Stimulated activated CD4-positive, alpha-beta T cell treated with anti-CD3 and anti-CD28 coated beads, Interleukin-2, amount 100 ng/mL, for 48 hours (primary cell): ENCODE results near the gene AFTPH.

Experiments
- DNase-seq, 2 donors: peaks; one replicate each; pipeline ENCODE4 v3.0.0-alpha.2; 2020

AFTPH gene

DNA sequence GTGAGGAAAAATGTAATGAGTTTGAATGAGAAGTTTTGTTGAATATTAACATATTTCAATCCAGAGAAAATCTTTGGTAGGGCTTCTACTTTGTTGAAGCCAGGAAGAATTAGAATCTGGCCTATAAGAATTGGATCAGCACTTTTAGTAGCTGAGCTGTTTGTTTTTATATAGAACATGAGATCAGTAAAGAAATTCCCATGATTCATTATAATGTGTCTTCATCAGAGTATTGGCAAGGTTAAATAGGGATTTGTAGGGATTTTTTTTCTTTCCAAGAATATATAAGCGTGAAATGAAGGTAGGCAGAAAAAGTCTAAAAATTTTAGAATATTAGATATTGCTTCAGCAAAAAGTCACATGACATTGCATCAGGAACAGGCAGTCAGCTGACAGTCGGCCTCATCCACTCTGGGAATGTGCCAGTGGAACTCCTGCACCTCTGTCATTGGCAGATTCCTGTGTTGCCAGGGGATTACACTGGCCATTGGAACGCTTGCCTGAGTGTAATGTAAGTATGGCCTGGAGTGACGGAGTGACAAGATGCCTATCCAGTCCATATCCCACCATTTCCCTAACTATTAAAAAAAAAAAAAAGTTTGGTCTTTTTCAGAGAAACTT lies 69.0 kb downstream of the AFTPH start:
- DNase-seq: no peak

- DNase-seq: no peak
Observed at GRCh38 chr2:64594226-64594989, 70.3 kb downstream of the AFTPH start.

GRCh38 chr2:64595397-64596176 lies 71.5 kb downstream of the AFTPH start:
- DNase-seq: no peak

- DNase-seq: no peak
Observed at GRCh38 chr2:64598226-64598625, 74.1 kb downstream of the AFTPH start.

DNA sequence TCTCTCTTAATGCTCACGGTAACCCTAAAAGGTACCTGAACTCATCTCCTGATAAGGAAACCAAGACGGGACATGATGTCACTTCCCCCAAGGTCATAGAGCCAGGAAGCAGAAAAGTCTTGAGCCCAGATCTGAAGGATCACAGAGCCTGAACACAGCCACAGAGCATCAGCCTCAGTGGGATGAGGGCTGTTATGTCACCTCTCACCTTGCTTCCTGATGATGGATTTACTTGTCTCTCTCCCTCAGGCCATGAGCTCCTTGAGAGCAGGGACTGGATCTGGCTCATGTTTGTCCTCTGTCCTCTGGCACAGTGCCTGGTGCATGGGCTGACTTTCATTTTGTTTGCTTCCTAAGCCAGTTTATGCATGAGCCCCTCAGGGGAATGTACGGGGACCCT lies 75.3 kb downstream of the AFTPH start:
- no peak for DNase-seq

- DNase-seq: no peak
Observed at GRCh38 chr2:64601034-64601754, 77.1 kb downstream of the AFTPH start.

- DNase-seq: no peak
Observed at GRCh38 chr2:64601785-64602391, 77.8 kb downstream of the AFTPH start.

DNA sequence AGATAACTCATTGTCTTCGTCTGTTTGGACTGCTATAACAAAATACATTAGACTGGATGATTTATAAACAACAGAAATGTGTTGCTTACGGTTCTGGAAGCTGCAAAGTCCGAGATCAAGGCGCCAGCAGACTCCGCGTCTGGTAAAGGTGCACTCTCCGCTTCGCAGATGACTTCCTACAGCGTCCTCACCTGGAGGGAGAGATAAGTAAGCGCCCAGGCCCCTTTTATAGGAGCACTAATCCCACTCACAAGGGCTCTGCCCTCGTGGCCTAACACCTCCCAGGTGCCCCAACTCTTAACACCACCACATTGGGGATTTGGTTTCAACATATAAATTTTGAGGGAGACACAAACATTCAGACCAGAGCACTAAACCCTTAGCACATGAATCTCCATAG lies 78.3 kb downstream of the AFTPH start:
- DNase-seq: no peak

GRCh38 chr2:64604155-64604554 lies 80.0 kb downstream of the AFTPH start:
- DNase-seq: no peak

- no peak for DNase-seq
Observed at GRCh38 chr2:64605026-64605471, 80.9 kb downstream of the AFTPH start.

- no peak for DNase-seq
Observed at GRCh38 chr2:64605991-64606478, 81.9 kb downstream of the AFTPH start.

- DNase-seq: peak; percentile 76 to 77
Observed at GRCh38 chr2:64606479-64607363, 82.6 kb downstream of the AFTPH start.

GRCh38 chr2:64607381-64608304 lies 83.5 kb downstream of the AFTPH start:
- no peak for DNase-seq

DNA sequence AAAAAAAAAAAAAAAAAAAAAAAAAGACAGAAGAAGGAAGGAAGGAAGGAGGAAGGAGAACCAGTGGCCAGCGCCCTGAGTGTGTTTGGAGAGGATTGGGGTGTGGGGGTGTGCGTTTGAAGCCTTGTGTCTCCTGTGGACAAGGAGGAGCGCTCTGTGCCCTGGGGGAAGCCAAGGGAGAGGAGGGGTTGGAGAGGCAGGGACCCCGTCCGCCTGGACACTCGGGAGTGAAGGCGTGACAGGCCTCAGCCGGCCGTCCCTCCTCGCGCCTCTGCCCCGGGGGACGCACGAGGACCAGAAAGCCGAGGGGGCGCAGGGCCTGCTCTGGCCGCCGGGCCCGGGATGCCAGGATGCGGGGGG lies 84.7 kb downstream of the AFTPH start:
- DNase-seq: no peak

DNA sequence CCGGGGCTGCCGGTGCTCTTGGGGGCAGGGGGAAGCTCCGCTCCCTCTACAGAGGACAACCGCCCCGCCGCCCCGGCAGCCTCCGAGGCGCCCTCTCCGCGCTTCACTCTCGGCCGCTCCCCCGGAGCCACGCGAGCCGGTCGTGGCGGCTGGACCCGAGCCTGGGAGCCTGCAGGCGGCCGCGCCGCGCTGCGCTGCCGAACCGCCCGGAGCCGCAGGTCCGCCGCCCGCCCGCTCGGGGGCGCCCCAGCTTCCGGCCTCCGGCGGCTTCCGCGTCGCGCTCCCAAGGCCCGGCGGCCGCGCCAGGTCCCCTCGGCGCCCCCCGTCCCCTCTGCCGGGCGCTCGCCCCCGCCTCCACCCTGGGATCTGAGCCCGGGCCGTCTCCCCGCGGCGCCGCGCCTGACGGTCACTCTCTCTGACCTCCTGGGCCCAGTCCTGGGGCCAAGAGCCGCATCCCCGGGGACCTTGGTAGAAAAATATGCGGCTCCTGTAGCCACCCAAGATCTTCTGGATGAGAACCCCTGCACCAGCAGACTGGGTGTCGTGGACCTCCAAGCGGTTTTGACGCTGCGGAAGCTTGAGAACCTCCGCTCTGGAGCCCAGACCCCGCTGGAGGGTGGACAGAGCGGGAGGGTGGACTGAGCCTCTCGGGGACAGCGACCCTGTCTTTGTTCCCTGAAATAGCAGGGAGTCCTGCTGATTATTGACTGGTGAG lies 85.3 kb downstream of the AFTPH start:
- DNase-seq: peak; percentile 61 to 74

- no peak for DNase-seq
Observed at GRCh38 chr2:64609942-64610281, 85.8 kb downstream of the AFTPH start.

GRCh38 chr2:64610316-64610855 lies 86.3 kb downstream of the AFTPH start:
- DNase-seq: no peak

DNA sequence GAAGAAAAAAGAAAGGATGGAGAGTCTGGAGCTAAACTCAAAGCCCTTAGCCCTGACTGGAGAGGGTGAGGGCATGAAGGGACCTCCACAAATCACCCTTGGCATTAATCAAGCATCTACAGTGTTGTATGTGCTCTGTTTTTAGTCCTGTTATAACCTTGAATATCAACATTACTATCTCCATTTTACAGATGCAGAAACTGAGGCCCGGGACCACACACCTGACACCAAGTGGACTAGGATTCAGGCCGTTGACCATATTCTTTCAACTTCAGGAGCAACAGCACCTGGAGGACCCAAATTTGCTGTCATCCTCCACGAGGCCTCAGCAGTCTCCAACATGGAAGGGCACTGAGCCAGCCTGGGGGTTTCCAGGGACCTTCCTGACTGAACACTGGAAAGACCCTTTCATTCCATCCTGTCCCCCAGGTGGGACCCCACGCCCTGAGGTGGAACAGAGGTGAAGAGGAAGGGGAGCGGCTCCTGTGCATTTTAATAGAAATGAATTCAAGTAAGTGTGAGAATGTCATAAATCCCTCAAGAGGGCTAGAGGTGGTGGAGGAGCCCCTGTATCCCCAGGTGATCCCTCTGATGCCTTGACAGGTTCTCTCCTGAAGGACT lies 88.6 kb downstream of the AFTPH start:
- DNase-seq: no peak

- DNase-seq: no peak
Observed at GRCh38 chr2:64613276-64613675, 89.1 kb downstream of the AFTPH start.
